Activated T-helper 1 cell treated with Interleukin-2 at 50 U/mL for 16 hours (primary cell): ENCODE measurements around the gene ARHGEF16.

Experiments used
- DNase-seq: peaks from one replicate; pipeline ENCODE4 v3.0.0-alpha.2; 2020; ENCODE audit warnings: low read depth

ARHGEF16 gene

DNA sequence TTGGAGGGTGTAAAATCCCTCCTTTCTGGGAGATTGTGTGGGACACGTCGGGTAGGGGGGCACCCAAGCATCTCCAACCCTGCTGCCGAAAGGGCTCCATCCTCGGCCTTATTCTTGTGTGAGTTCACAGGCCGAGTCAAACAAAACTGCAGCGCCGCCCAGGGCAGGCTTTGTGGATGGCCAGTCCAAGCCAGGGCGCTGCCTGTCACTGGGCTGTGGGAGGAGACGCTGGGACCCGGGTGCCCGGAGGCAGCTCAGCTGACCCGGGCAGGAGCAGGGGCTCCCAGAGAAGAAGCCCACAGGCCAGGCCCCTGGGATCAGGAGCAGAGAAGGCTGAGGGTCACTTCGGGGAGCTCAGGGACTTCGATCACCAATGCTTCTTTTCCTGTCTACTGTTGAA, 31.8 kb upstream of the ARHGEF16 start:
- DNase-seq: no peak

DNA sequence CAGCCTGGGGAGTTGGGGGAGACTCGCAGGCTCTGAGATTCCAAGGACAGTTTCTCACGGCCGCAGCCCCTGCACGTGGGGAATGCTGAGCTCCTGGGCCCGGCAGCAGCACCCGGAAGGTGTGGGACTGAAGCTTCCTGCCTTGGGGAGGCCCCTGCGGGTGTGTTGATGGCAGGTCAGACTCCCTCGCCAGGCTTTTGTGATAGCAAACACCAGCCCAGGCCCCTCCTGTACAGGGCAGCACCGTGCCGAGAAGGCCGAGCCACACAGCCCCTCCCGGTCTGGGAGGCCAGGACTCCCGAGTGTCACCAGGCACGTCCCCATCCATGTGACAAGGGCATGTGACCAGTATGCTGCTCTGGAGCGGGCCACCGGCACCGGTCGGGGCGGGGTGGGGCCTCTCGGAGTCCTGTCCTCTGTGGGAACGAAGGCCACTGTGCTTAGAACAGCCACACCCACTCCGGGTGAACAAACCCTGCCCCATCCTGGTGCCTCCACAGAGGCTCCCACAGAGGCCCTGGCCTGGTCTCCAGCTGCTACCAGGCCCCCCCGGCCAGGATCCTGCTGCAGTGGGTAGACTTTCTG, 31.1 kb upstream of the ARHGEF16 start:
- DNase-seq: no peak

DNA sequence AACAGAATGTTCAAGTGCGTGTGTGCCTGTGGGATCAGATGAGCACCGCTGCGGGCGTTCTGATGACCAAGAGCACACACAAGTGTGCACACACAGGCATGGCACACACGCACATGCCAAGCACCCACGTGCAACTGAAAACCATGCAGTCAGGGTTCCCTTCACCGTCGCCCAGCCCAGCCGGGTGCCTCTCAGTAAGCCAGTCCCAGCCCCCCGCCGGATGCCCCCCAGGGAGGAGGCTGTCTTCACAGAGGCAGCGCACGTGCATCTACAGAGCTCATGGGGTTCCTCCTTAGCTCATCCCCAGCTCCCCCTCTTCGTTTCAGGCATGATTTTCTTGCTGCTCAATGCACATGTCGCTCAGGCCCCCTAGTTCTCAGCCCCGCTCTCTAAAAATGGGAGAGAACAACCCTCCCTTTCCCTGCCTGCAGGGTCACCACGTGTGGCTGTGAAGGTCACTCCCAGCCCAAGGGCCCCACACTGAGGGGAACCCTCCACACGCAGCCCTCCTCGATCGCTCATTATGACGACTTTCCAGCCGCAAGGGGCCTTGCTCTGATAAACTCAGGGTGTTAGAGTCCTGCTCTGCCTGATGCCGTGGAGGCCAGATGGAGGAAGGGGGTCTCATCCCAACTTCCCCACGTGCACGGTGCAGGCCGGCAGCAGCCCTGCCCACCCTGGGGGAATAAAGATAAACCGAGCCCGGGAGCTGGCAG, 30.4 kb upstream of the ARHGEF16 start:
- DNase-seq: no peak

DNA sequence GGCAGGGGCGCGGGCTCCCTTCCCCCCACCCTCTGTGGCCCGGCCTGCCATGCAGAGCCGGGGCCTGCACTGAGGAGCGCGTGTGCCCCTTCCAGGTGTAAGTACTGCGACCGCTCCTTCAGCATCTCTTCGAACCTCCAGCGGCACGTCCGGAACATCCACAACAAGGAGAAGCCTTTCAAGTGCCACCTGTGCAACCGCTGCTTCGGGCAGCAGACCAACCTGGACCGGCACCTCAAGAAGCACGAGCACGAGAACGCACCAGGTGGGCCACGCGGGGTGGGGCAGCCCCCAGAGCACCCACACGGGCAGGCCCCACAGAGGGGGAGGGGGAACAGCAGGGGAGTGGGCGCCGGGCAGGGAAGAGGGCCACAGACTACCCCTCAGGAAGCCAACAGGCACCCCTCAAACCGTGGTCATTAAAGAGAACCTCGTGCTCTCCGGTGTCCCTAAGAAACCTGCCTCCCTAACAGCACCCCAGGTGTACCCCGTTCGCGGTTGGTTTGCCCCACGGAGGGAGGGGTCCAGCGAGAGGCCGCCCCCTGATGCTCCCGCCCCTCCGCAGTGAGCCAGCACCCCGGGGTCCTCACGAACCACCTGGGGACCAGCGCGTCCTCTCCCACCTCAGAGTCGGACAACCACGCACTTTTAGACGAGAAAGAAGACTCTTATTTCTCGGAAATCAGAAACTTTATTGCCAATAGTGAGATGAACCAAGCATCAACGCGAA, 28.8 kb upstream of the ARHGEF16 start:
- no peak for DNase-seq

DNA sequence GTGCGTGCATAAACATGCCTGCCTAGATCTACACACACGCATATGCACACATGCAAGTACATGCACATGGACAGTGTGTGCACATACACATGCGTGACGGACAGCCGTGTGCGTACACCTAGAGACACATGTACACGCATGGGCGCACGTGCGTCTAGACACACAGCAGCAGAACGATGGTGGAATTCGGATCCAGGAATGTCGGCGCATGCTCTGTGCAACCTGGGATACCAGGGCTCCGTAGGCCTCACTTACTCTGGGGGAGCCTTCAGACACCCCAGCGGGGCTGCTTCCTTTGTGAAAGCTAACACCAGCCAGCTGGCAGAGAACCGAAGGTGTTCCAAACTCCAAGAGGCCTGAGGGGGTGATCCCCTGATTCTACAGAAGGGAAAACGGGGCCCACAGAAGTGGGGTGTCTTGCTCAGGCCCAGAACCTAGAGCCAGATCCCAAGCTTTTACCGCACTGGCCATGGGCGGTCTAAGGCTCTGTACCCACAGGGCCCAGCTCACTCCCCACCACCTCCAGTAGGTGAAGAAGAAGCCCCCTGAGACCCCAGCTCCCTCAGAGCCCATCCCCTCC, 27.4 kb upstream of the ARHGEF16 start:
- DNase-seq: no peak

DNA sequence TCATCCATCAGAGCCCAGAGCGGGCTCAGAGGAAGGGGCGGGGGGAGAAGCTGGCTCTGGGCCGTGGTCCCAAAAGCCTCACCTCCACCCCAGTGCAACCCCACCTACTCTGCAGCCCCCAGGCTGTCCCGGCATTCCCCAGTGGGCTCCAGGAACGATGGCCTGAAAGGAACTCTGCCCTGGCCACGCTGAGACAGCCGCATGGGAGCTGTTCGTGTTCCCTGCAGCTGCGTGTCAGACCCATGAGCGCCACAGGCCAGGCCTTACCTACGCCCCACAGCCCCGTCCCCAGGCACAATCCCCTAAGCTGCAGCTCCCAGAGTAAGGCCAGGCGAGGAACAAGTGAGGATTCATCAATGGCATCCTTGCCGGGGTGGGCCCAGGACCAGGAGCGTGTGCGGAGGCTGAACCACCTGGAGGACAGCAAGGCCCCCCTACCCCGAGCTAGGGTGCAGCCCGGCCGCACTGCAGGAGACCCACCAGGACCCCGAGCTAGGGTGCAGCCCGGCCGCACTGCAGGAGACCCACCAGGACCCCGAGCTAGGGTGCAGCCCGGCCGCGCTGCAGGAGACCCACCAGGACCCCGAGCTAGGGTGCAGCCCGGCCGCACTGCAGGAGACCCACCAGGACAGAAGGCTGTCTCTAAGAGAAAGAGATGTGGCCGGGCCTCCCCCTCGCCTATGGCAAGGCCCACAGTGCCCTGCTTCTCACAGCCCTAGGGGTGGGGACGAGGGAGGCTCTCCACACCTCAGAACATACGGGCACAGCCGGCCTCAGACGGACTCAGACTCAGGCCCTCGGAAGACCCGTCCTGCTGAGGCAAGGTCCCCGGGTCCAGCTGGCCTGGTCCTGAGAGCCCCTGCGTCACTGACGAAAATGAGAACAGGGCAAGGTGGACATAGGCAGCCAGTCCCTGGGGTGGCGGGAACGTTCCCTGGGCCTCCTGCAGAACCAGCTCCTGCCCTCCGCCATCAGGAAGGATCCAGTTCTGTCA, 26.5 kb upstream of the ARHGEF16 start:
- no peak for DNase-seq

DNA sequence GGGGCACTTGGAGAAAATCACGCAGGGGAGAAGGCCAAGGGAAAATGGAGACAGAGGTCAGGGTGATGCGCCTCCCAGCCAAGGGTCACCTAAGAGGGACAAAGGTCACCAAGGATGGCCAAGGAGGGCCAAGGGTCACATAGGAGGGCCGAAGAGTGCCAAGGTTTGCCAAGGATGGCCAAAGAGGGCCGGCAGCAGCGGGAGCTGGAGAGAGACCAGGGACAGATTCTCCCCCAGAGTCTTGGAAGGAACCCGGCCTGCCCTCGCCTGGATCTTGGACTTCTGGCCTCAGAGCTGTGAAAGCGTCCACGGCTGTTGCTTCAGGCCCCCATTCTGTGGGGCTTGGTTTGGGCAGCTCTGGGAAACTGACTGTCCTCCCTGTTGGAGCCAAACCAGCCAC, 25.6 kb upstream of the ARHGEF16 start:
- no peak for DNase-seq

DNA sequence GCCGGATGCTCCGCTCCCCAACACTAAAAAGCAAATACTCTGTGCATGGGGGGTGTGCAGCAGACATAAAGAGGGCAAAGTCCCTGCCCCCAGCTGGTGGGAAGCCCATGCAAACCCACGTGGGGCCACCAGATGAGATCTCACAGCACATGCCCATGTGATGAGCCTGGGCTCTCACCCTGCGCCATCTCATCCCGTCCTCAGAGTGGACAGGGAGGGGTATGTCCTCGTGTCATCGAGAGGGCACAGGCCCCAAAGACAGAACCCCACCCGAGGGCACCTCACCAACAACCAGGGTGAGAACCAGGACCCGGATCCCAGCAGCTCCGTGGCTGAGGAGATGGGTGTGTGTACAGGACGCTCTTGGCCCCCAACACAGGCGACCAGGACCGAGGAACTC, 25.1 kb upstream of the ARHGEF16 start:
- DNase-seq: no peak

DNA sequence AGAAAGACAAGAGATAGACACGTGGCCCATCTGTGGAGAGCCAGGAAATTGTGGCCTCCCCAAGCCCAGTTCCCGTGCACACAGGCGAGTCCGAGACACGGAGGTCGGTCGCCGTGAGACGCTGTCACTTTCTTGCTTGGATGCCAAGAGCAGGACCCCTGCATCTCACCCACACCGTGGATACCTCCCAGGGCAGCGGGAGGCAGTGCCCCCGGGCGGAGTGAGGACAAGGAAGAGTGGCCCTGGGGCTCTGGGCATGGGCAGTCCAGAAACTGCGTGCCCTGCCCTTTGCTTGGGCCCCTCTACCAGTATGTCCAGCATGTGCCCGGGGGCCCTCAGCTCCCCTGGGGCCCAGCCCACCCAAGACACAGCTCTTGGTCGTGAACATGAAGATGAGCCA, 24.7 kb upstream of the ARHGEF16 start:
- no peak for DNase-seq

DNA sequence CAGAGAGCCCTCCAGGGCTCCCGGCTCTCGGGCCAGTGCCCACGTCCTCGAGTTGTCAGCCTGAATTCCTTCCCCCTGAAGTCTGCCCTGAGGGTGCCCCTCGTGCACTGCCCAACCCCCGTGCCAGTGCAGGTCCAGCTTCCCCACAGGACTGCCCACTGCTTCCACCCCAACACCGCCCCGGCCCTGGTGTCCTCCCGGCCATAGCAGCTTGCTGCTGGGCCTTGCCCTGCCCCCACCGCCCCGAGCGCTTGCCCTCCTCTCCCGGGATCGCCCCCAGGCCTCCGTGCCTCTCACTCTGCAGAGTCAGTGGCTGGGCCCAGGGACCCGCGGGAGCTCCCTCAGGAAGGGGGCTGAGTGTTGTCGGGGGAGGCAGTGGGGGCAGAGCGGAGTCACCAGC, 24.1 kb upstream of the ARHGEF16 start:
- no peak for DNase-seq

DNA sequence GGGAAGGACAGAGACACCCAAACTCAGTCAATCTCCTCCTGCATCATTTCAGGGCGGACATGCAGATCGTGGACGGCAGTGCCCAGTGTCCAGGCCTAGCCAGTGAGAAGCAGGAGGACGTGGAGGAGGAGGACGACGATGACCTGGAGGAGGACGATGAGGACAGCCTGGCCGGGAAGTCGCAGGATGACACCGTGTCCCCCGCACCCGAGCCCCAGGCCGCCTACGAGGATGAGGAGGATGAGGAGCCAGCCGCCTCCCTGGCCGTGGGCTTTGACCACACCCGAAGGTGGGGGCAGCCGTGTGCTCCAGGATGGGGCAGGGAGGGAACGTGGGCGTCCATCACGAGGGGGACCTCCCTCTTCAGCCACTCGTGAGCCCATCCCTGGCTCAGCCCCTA, 23.6 kb upstream of the ARHGEF16 start:
- no peak for DNase-seq

DNA sequence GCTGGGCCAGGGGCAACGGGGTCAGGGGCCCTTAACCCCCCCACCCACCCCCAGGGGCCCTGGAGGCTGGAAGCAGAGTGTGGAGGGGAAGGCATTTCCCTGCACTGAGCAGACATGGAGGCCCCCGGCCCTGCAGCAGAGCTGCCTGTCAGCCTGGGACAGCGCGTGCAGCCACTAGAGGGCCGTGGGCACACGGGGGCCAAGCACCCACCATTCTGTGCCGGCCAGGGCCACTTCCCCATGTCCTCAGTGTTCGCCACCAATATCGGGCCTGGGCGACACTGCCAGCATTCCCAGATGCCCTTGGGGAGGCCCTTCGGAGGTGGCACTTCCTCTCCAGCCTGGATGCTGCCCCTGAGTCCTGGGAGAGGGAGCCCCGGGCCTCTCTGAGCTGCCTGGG, 23.2 kb upstream of the ARHGEF16 start:
- DNase-seq: no peak

DNA sequence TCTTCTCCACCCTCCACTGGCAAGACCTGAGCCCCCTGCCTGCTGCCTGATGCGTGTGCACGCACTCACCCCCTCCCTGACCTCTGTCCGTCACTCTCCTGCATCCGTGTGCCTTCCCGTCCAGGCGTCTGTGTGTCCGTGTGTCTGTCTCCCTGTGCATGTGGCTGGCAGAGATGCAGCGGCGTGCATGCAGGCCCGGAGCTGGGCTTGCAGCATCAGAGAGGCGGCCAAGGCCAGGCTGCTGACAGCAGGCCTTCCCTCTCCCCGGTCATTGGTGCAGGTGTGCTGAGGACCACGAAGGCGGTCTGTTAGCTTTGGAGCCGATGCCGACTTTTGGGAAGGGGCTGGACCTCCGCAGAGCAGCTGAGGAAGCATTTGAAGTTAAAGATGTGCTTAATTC, 22.8 kb upstream of the ARHGEF16 start:
- DNase-seq: no peak

DNA sequence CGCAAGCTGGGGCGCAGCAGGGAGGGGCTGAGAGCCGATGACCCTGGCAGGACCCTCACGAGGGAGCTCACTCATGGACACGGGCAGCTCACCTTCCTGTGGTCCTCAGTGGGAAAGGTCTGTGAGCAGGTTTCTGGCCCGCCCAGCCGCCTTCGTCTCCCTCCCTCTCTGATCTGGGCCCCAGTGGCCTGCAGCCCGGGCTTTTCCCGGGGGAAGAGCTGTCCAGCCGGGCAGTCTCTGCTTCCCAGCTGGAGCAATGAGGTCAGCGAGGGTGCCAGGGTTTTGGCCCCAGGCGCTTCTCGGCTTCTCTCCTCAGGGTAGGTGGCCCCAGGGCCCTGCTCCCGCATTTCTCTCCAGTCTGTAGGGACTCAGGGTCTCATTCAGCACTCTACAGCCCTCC, 22.2 kb upstream of the ARHGEF16 start:
- no peak for DNase-seq

DNA sequence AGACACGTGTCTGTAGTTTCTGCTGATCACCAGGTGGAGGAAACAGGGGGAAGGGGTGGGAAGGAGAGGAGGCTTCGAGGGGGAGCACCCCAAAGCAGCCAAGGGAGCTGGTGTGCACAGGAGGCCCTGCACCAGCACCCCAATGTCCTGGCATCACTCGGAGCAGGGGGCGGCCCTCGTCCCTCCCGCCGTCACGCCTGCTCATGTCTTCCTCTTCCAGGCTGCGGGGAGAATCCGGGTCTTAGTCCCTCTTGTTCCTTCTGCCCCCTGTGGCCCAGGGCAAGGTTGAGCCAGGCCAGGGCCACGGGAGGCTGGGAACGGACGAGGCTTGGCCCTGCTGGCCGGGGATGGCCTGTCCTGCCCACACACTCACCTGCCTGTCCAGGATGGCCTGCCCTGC, 21.4 kb upstream of the ARHGEF16 start:
- DNase-seq: no peak

DNA sequence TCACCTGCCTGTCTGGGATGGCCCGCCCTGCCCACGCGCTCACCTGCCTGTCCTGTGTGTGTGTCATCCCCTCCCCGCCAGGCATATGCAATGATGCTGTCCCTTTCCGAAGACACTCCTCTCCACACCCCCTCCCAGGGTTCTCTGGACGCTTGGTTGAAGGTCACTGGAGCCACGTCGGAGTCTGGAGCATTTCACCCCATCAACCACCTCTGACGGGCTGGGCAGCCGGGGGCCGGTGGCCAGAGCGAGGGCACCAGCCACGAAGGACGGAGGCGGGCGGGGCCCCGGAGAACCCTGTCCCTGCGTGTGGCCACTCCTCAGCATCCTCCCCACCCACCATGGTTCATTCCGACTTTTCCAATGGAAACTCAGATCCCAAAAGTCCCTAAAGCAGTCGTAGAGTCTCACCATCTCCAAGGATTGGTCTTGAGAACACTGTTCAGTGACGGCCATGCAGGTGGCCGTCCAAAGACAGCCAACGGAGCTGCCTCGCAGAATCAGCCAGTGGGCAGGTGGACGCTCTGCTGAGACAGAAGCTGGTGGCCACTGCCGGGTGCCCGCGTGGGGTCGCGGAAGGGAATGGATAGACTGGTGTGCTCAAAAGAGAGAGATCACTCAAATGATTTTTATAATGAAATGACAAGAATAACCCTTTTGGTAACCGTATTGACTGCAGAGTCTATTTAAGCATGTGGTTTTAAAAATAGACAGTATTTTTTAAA, 20.7 kb upstream of the ARHGEF16 start:
- no peak for DNase-seq

DNA sequence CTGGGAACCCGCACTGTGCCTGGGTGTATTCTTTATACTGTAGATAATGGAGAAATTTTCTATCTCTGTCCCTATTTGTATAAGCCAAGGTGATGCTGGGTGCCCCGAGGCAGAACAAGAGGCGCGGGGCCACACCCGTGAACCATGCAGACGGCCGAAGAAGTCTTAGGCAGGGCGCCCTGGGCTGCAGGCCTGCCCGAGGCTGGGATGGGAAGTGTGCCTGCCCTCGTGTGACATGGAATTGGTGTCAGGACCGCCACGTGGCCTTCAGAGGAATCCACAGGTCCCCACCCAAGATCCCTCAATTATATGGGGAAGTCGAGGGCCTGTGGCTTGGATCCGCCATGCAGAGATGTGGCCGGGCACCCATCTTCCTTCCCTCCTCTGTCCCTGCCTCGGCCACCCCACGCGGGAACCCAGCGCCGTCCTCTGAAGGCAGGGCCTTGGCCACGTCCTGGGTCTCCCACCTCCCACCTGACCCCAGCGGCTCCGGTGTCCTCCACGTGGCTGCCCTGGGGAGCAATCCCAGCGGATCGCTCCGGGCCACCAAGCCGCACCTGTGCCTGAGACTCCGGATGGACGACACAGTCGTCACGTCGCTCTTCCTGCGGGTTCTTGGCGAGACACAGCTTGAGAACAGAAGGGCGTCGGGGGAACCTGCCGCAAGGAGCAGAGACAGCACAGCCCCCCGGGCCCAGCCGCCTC, 19.9 kb upstream of the ARHGEF16 start:
- no peak for DNase-seq

DNA sequence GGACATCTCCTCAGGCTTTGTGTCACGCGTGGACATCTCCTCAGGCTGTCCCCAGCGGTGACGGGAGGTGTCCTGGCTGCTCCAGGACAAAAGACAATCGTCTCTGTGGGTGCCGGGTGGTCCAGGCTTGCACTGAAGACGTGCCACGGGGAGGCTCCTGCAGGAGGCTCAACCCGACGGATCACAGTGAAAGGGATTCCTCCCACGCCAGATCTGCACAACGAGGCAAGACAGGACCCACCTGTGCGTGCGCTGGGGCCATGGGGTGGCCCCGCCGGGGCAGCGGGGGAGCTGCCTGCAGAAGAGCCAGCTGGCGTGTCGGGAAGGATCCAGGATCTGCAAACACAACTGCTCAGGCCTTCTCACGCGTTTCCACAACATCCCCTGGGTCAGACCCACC, 18.8 kb upstream of the ARHGEF16 start:
- DNase-seq: no peak

DNA sequence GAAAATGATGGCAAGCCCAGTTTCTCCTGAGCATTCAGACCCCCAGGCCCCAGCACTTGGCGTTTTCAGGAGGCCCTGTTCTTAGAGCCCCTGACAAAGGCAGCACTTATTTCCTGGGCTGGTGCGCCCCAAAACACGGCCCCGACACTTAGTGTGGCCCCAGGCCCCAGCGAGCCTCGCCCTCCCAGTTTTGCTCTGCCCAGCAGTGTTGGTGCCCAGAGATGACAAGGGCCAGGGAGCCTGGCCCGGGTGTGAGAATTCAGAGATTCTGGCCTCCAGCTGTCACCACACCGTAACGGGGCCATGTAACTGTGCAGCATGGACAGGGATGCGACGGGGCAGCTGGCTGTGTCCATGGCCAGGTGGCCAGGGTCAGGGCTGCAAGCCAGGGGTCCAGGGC, 18.0 kb upstream of the ARHGEF16 start:
- DNase-seq: no peak

DNA sequence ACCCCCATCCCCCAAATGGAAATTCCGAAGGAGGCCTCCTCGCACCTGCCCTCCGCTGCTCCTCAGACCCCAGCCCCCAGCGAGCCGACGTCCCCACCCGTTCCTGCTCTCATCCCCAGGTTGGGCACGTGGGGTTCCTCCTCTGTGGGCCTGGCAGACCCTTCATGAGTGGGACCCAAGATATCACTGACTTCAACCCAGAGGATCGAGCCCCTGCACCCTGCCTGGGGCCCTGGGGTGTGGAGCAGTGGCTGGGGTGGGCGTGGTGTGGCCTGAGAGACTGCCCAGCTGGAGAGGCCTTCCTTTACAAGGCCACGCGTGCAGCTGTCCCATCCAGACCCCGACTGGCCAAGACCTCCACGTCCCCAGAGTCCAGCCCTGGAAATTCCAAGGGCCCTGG, 17.6 kb upstream of the ARHGEF16 start:
- no peak for DNase-seq
